GM19099 (cell line): ENCODE measurements around the gene KISS1.

ENCODE experiments used
- POLR2A ChIP-seq: IDR thresholded peaks from 3 replicates; pipeline ENCODE4 v1.6.1; 2011; ENCODE audit warnings: low read depth; ENCODE audit not compliant: insufficient read length; ENCODE audit errors: extremely low read depth

KISS1 gene

GRCh38 chr1:204186597-204186996 lies 9.7 kb downstream of the KISS1 start:
- TF ChIP-seq POLR2A: no peak

DNA sequence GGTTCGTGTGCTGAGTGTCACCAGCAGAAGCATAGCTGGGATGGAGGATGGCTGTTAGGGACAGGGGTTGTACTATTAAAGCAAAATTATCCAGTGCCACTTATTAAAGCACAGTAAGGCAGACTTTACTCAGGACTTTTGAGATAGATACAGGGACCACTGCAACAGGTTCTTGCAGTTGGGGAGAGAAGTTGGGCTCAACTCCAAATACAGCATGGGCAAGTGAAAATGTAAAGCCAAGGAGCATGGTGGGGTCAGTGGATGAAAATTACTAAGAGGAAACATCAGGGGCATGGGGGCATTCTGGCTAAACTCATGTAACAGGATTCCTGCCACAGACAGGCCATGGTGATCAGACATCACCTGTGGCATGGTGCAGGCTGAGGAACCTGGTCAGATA lies 15.2 kb downstream of the KISS1 start:
- no peak for TF ChIP-seq POLR2A

GRCh38 chr1:204180133-204180532 lies 16.2 kb downstream of the KISS1 start:
- TF ChIP-seq POLR2A: no peak

GRCh38 chr1:204178487-204179281 lies 17.6 kb downstream of the KISS1 start:
- TF ChIP-seq POLR2A: no peak

DNA sequence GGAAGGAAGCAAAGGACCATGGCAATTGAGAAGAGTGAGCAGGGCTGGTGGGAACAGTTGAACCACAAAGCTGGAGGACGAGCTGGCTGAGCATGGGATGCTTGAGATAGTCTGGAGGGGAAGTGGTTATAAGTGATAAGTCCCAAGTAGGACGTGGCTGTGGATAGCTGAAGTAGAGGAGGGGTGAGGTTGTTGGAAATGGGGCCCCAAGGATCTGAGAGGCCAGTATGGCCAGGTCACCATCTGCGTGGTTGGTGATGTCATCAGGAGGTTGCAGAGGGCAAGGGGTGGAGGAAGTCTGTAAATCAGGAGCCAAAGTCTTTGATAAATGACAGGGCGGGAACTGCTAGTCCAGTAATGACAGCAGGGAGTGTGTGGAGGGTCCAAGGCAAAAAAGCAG lies 19.2 kb downstream of the KISS1 start:
- TF ChIP-seq POLR2A: no peak

DNA sequence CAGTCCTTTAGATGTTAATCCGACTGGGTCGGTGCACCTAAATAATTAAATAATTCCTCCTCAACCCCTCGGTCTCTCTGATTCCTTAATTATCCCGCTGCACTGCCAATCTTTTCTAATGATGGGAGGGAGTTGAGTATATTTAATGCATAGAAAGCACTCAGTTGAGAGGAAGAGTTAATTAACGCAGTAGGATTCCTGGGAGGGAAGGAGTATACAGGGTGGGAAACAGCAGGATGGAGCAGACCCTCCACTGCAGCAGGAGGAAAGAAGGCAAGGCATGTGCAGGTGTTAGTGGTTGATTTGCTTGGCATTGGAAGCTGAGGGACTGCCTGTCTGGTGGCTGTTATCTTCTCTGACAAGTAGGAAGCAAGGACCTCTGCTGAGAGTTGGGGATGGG lies 20.2 kb downstream of the KISS1 start:
- no peak for TF ChIP-seq POLR2A

DNA sequence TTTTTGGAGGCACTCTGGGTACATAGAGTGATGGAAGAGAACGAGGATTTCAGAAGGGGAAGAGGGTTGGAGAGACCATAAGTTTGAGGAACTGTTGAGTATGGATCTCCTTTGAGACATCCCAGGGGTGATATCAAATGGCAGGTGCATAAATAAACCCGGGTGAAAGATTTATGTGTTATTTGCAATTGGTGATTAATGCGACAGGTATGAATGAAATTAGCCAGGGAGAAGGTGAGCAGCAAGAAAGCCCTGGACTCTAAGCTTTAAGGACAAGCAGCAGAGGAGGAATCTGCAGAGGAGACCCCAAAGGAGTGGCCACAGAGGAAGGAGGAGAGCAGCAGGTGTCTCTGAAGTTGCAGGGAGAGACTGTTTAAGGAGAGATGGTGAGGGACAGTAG lies 21.3 kb downstream of the KISS1 start:
- no peak for TF ChIP-seq POLR2A

DNA sequence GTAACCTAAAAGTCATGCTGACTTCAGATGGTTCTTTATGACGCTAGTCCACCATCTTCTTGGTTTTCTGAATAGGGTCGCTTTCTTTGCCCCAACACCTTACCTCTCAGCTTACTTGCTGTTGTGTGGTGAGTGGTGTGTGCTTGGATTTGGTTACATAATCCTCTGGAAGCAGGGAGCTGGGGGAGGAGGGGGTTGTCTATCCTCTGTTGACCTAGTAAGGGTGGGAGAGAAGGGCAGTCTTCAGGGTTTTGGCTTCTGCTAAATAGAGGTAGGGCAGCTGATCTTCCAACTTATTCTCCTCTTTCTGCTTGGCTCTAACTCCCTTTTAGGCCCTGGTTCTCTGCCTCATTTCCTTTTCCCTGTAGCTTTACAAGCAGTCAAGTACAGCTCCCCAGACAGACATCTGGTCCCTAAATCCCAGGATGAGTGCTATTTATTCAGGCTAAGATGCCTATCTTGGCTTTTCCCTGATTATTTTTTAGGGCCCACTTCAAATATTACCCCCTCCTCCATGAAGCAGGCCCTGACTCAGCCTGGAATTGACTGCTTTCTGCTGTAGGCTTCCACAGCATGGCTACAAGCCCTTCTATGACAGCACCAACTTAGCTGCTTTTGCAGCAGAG lies 23.8 kb downstream of the KISS1 start:
- no peak for TF ChIP-seq POLR2A

GRCh38 chr1:204171751-204172178 lies 24.5 kb downstream of the KISS1 start:
- TF ChIP-seq POLR2A: no peak

DNA sequence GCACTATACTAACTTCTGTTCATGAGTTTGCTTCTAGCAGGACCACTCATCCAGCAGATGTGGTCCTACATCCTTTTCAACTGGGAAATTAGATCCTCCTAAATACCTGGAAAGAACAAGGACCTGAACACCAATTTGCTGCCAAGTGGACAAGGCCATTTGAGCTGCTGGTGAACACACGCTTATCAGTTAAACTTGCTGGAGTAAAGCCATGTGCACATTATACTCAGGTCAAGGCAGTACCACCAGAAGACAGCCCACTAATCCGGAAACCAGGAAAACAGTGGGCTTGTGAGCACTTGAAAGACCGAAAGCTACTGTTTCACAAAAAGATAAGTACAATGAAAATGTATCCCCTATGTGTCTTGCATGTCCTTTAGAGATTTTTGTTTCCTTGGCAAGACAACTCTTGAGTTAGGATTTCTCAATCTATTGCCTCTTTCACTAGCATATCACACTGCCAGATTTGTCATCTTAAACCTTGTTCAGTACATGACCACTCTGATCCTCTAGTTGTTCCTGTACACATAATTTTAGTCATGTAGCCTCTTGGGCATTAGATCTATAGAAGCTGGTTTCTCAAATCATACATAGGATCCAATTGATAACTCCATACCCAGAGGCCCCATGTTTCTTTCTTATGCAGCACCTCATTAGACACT lies 25.7 kb downstream of the KISS1 start:
- no peak for TF ChIP-seq POLR2A

- no peak for TF ChIP-seq POLR2A
Observed at GRCh38 chr1:204169858-204170257, 26.4 kb downstream of the KISS1 start.

- no peak for TF ChIP-seq POLR2A
Observed at GRCh38 chr1:204167730-204168129, 28.6 kb downstream of the KISS1 start.

DNA sequence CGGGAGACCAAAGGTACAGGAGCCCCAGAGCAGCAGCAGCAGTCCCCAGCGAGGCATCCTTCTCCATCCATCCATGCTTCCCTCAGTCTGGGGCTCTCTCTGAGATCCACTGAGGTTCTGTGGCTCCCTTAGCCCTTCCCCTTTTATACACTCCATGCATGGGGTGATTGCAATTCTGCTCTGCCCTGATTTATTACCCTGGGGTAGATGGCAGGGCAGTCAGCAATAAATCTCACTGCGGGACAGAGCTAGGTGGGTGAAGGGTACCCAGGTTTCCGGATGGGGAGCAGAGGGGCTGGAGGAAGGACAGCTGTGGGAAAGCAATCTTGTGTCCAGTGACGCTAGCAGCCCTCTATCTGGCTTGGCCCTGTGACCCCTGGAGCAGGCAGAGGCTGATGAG lies 30.1 kb downstream of the KISS1 start, which contains the start of gene REN:
TSS of gene REN (minus strand) at position 119 of the 400 bp plus-strand sequence. CDS start at position 75, 44 bp downstream.
- no peak for TF ChIP-seq POLR2A

- TF ChIP-seq POLR2A: no peak
Observed at GRCh38 chr1:204162494-204163074, 33.7 kb downstream of the KISS1 start.
